Measurements from ENCODE around the gene RERE.

DNA sequence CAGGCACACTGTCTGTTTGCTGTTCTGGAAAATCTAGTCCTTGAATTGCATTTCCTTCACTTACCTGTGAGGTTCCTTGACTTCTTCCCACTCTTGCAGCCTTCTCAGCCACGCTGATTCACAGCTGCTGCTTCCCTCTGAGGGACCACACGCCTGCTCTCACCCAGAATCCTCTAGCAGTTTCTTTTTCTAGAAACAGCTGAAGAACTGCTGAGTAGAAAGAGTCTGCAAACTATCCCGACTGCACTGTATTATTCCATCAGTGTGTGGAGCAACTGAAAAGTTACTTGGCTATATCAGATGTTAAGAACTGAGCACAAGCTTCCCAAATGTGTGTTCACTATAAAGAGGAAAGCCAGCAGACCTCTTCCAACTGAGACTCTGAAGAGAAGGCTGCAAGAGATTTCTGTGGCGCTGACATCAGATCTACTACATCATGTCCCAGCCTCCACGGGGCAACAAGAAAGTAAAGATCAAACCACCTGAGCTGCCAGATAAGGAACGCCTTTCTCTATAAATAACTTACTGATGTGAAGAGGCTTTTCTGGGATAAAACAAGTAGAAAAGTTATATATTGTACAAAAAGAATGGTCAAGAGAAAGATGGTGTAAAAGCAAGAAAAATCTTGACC, 226.6 kb downstream of the RERE start:
- TF ChIP-seq, protein P1, sequence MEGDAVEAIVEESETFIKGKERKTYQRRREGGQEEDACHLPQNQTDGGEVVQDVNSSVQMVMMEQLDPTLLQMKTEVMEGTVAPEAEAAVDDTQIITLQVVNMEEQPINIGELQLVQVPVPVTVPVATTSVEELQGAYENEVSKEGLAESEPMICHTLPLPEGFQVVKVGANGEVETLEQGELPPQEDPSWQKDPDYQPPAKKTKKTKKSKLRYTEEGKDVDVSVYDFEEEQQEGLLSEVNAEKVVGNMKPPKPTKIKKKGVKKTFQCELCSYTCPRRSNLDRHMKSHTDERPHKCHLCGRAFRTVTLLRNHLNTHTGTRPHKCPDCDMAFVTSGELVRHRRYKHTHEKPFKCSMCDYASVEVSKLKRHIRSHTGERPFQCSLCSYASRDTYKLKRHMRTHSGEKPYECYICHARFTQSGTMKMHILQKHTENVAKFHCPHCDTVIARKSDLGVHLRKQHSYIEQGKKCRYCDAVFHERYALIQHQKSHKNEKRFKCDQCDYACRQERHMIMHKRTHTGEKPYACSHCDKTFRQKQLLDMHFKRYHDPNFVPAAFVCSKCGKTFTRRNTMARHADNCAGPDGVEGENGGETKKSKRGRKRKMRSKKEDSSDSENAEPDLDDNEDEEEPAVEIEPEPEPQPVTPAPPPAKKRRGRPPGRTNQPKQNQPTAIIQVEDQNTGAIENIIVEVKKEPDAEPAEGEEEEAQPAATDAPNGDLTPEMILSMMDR (IDR thresholded peaks at IDR 0.05) = no peak
- TF ChIP-seq POLR2A (IDR thresholded peaks at IDR 0.05) = no peak

All from heart left ventricle (tissue), 13 donors.